Common myeloid progenitor, CD34-positive (primary cell): ENCODE measurements around the gene PDE6B.

ENCODE experiments used
- CTCF ChIA-PET: fragments of 350-600 bp; sonication (Branson Sonifier 250); formaldehyde crosslinking; loops from one replicate; lab custom pipeline; 2021; ENCODE audit warnings: antibody characterized with exemption; lab: Charles Lee
- POLR2A ChIA-PET: fragments of 350-600 bp; sonication (Branson Sonifier 250); formaldehyde crosslinking; loops from one replicate; lab custom pipeline; 2021; ENCODE audit warnings: antibody characterized with exemption; lab: Charles Lee
- DNase-seq, 3 donors: peaks; one replicate each; pipeline versions ENCODE4 v3.0.0 to v3.0.0-alpha.2; 2013
- H3K27ac ChIP-seq, 2 experiments: 1 replicate in 1 of 2; 2 replicates in 1 of 2; pipeline ENCODE4 v1.7.0; 2013; ENCODE audit warnings: inconsistent platforms in 2 of 2, low read length in 2 of 2, mild to moderate bottlenecking in 2 of 2, low read depth in 1 of 2, moderate library complexity in 1 of 2; ENCODE audit not compliant: severe bottlenecking in 2 of 2, insufficient read depth in 1 of 2, poor library complexity in 1 of 2
- H3K27me3 ChIP-seq, 5 experiments: replicated peaks in 2 of 5; 1 replicate in 3 of 5; 2 replicates in 2 of 5; pipeline versions ENCODE4 v1.6.1 to v1.7.0; 2013; ENCODE audit warnings: low read length in 4 of 5, mild to moderate bottlenecking in 2 of 5, moderate library complexity in 2 of 5, inconsistent platforms in 1 of 5; ENCODE audit not compliant: insufficient read depth in 5 of 5, control insufficient read depth in 4 of 5
- H3K36me3 ChIP-seq, 4 experiments: 1 replicate in 2 of 4; 2 replicates in 2 of 4; pipeline versions ENCODE4 v1.6.1 to v1.7.0; 2013; ENCODE audit warnings: low read length in 3 of 4, control low read depth in 1 of 4, mild to moderate bottlenecking in 1 of 4; ENCODE audit not compliant: control insufficient read depth in 4 of 4, insufficient read depth in 4 of 4
- H3K4me1 ChIP-seq, 4 experiments: 1 replicate in 3 of 4; 2 replicates in 1 of 4; pipeline versions ENCODE4 v1.6.1 to v1.7.1; 2013; ENCODE audit warnings: low read length in 3 of 4, mild to moderate bottlenecking in 3 of 4, control low read depth in 1 of 4, inconsistent platforms in 1 of 4, moderate library complexity in 1 of 4; ENCODE audit not compliant: control insufficient read depth in 4 of 4, insufficient read depth in 4 of 4; ENCODE audit errors: control extremely low read depth in 1 of 4
- H3K4me3 ChIP-seq, 7 experiments: 1 replicate in 4 of 7; 2 replicates in 3 of 7; pipeline versions ENCODE4 v1.5.1 to v1.7.0; 2013; ENCODE audit warnings: mild to moderate bottlenecking in 7 of 7, low read length in 6 of 7, moderate library complexity in 6 of 7, inconsistent platforms in 2 of 7, low read depth in 2 of 7, control low read depth in 1 of 7; ENCODE audit not compliant: insufficient read depth in 4 of 7, control insufficient read depth in 1 of 7; ENCODE audit errors: extremely low read depth in 1 of 7
- H3K9me3 ChIP-seq, 5 experiments: 1 replicate in 4 of 5; 2 replicates in 1 of 5; pipeline versions ENCODE4 v1.6.1 to v1.7.1; 2013; ENCODE audit warnings: low read length in 4 of 5, mild to moderate bottlenecking in 2 of 5, inconsistent platforms in 1 of 5, low read depth in 1 of 5, moderate library complexity in 1 of 5; ENCODE audit not compliant: control insufficient read depth in 4 of 5, insufficient read depth in 2 of 5; ENCODE audit errors: control extremely low read depth in 1 of 5
- WGBS: methylation state at CpG from one replicate; pipeline ENCODE4 v1.1.5; 2013; ENCODE audit not compliant: insufficient coverage; 5-methylcytosine and 5-hydroxymethylcytosine counted together

The PDE6B gene

GRCh38 chr4:628821-629635 is 3.7 kb downstream of the PDE6B start:
- peaks cover 0 to 16% (median 3%) of the 10 kb centered on the region in 5 experiments for H3K27me3 ChIP-seq
- WGBS = 85% methylated on average over 19 of the region's 27 CpGs
- H3K9me3 ChIP-seq = peaks cover 0 to 12% (median 6%) of the 10 kb centered on the region in 5 experiments
- H3K27ac ChIP-seq = no peak overlapping the region
- peaks cover 0 to 4% (median 0%) of the 10 kb centered on the region in 4 experiments for H3K4me1 ChIP-seq
- POLR2A ChIA-PET = no interaction called here
- no peaks in the 10 kb centered on the region for H3K36me3 ChIP-seq
- CTCF ChIA-PET = no interaction called here
- H3K4me3 ChIP-seq = no peak overlapping the region
- DNase-seq = no peak

- no peak overlapping the region for H3K27ac ChIP-seq
- no peak overlapping the region for H3K4me3 ChIP-seq
- no peak for DNase-seq
- H3K9me3 ChIP-seq = peaks cover 0 to 12% (median 6%) of the 10 kb centered on the region in 5 experiments
- POLR2A ChIA-PET = no interaction called here
- H3K4me1 ChIP-seq = no peaks in the 10 kb centered on the region
- no peaks in the 10 kb centered on the region for H3K36me3 ChIP-seq
- CTCF ChIA-PET = no interaction called here
- peaks cover 0 to 15% (median 0%) of the 10 kb centered on the region in 5 experiments for H3K27me3 ChIP-seq
- 100% methylated on average over 5 of the region's 9 CpGs for WGBS
Observed at GRCh38 chr4:629636-629914, 4.2 kb downstream of the PDE6B start.

DNA sequence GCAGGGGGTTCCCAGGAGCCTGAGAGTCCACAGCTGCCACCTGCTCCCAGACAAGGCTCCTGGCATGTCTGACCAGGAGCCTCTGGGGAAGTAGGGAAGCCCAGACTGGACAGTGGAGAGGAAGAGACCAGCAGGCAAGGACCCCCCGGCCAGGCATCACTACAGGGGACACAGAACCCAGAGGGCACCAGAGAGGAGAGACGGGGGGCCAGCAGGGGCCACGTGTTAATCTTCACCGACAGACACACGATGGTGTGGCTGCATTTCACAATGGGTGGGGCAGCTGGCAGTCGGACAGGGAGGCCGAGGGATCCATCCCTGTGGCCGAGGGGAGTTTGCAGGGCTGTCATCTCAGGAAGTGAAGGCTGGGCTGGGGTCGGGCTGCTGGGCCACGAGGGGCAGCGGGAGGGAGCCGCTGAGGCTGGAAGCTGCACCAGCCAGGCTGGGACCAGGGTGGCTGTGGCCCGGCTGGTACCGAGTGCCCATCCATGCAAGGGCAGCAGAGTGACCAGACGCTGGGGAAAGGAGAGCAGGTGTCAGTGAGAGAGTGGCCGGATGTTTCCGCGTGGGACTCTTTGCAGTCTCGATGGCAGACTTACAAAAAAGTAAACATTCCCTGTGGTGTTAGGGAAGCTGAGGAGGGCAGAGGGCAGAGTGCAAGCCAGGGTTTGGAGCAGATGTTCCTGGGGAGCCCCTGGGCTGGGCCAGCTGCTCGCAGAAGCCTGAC is 4.7 kb downstream of the PDE6B start:
- H3K27ac ChIP-seq = no peak overlapping the region
- POLR2A ChIA-PET = no interaction called here
- WGBS = 92% methylated on average over 17 of the region's 20 CpGs
- no peaks in the 10 kb centered on the region for H3K36me3 ChIP-seq
- H3K4me1 ChIP-seq = no peaks in the 10 kb centered on the region
- no peak overlapping the region for H3K4me3 ChIP-seq
- CTCF ChIA-PET = interaction anchor here (0.6 kb wide), 1 partner anchor 233 kb away, joined by 3 read pairs; no protein-coding TSS in a partner anchor
- H3K27me3 ChIP-seq = peaks cover 0 to 10% (median 0%) of the 10 kb centered on the region in 5 experiments
- peaks cover 0 to 12% (median 6%) of the 10 kb centered on the region in 5 experiments for H3K9me3 ChIP-seq
- no peak for DNase-seq

DNA sequence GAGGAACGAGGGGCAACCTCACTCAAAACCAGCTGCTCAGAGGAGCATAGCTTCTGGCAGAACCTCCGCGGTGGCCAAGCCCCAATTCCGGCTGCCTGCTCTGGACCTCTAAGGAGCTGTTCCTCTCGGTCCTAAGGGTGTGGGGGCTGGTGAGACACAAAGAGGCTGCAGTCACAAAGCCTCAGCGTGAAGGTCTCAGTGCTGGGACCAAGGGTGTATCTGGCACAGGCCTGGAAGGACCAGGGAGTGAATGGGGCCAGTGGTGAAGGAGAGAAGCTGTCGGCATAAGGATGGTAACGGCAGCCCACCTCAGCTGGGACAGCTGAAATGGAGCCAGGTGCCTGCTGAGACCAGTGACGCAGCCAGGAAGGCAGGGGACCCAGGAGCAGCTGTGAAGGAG is 5.3 kb downstream of the PDE6B start:
- Histone ChIP-seq H3K36me3 (no peaks in the 10 kb centered on the region), H3K27ac (no peak overlapping the region), H3K4me3 (no peak overlapping the region), H3K9me3 (peaks cover 0 to 12% (median 6%) of the 10 kb centered on the region in 5 experiments), H3K27me3 (peaks cover 0 to 12% (median 0%) of the 10 kb centered on the region in 5 experiments), H3K4me1 (no peaks in the 10 kb centered on the region)
- no peak for DNase-seq
- 94% methylated on average over 9 of the region's 9 CpGs for WGBS
- CTCF ChIA-PET = interaction anchor here (0.6 kb wide), 1 partner anchor 232 kb away, joined by 3 read pairs; no protein-coding TSS in a partner anchor
- POLR2A ChIA-PET = no interaction called here

DNA sequence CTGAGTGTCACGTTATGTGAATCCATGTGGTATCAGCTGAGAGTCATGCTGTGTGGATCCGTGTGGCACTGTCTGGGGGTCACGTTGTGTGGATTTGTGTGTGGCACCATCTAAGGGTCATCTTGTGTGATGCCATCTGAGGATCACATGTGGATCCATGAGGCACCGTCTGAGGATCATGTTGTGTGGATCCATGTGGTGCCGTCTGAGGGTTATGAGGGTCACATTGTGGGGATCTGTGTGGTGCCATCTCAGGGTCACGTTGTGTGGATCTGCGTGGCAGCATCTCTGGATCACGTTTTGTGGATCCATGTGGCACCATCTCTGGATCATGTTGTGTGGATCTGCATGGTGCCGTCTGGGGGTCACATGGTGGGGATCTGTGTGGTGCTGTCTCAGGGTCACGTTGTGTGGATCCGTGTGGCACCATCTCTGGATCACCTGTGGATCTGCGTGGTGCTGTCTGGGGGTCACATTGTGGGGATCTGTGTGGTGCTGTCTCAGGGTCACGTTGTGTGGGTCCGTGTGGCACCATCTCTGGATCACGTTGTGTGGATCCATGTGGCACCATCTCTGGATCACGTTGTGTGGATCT is 6.9 kb downstream of the PDE6B start:
- Histone ChIP-seq H3K36me3 (no peaks in the 10 kb centered on the region), H3K27ac (no peak overlapping the region), H3K27me3 (peaks cover 0 to 26% (median 0%) of the 10 kb centered on the region in 5 experiments), H3K4me1 (no peaks in the 10 kb centered on the region), H3K9me3 (peaks cover 0 to 12% (median 6%) of the 10 kb centered on the region in 5 experiments), H3K4me3 (no peak overlapping the region)
- no peak for DNase-seq
- 91% methylated on average over 12 of the region's 16 CpGs for WGBS
- POLR2A ChIA-PET = no interaction called here
- CTCF ChIA-PET = no interaction called here

- POLR2A ChIA-PET = no interaction called here
- 97% methylated on average over 6 of the region's 6 CpGs for WGBS
- H3K36me3 ChIP-seq = no peaks in the 10 kb centered on the region
- peaks cover 0 to 12% (median 6%) of the 10 kb centered on the region in 5 experiments for H3K9me3 ChIP-seq
- no peak overlapping the region for H3K27ac ChIP-seq
- no peaks in the 10 kb centered on the region for H3K4me1 ChIP-seq
- H3K4me3 ChIP-seq = no peak overlapping the region
- peaks cover 0 to 32% (median 3%) of the 10 kb centered on the region in 5 experiments for H3K27me3 ChIP-seq
- CTCF ChIA-PET = no interaction called here
- no peak for DNase-seq
Observed at GRCh38 chr4:632926-633325, 7.6 kb downstream of the PDE6B start.
